GM06990 (cell line): ENCODE results near the gene FOXE1.

ENCODE experiments used
- DNase-seq: peaks from one replicate; pipeline ENCODE4 v3.0.0-alpha.2; 2011; ENCODE audit not compliant: insufficient read length; ENCODE audit errors: extremely low read depth
- H3K27me3 ChIP-seq: replicated peaks from 2 replicates; pipeline ENCODE4 v1.6.0; 2011; ENCODE audit warnings: low read length; ENCODE audit not compliant: control insufficient read depth, insufficient read depth
- H3K36me3 ChIP-seq: 2 replicates; pipeline ENCODE4 v1.5.1; 2011; ENCODE audit warnings: low read length; ENCODE audit not compliant: control insufficient read depth, insufficient read depth
- H3K4me3 ChIP-seq: replicated peaks from 2 replicates; pipeline ENCODE4 v1.5.1; 2011; ENCODE audit warnings: low read depth, mild to moderate bottlenecking, control low read depth, low read length
- CTCF ChIP-seq: IDR thresholded peaks from 2 replicates; pipeline ENCODE4 v1.5.1; 2011; ENCODE audit warnings: low read length, control low read depth, mild to moderate bottlenecking, inconsistent platforms; ENCODE audit not compliant: insufficient read depth, poor library complexity, severe bottlenecking

FOXE1 gene

GRCh38 chr9:97895695-97896332 is 42.8 kb downstream of the FOXE1 start:
- Histone ChIP-seq H3K4me3 (no peak overlapping the region), H3K27me3 (no peaks in the 10 kb centered on the region), H3K36me3 (peaks cover 4% of the 10 kb centered on the region; the same call in 1 of the 2 replicates)
- peak; percentile 11 for TF ChIP-seq CTCF
- no peak for DNase-seq

GRCh38 chr9:97900103-97900737 is 47.2 kb downstream of the FOXE1 start:
- TF ChIP-seq CTCF, result no peak

GRCh38 chr9:97900738-97901565 is 47.9 kb downstream of the FOXE1 start:
- peaks cover 4% of the 10 kb centered on the region for H3K36me3 ChIP-seq
- peak; percentile 77 for TF ChIP-seq CTCF
- H3K4me3 ChIP-seq, result no peak overlapping the region
- DNase-seq, result no peak
- H3K27me3 ChIP-seq, result no peaks in the 10 kb centered on the region

More at GRCh38 chr9:97900103-97900737, 47.2 kb downstream of the FOXE1 start:
- Histone ChIP-seq H3K4me3 (no peak overlapping the region), H3K36me3 (peaks cover 4% of the 10 kb centered on the region), H3K27me3 (no peaks in the 10 kb centered on the region)
- no peak for DNase-seq

GRCh38 chr9:97903177-97903576 is 50.2 kb downstream of the FOXE1 start:
- Histone ChIP-seq H3K27me3 (no peaks in the 10 kb centered on the region), H3K36me3 (peaks cover 4% of the 10 kb centered on the region), H3K4me3 (no peak overlapping the region)
- TF ChIP-seq CTCF, result no peak
- no peak for DNase-seq

GRCh38 chr9:97904725-97905124 is 51.7 kb downstream of the FOXE1 start:
- no peaks in the 10 kb centered on the region for H3K27me3 ChIP-seq
- TF ChIP-seq CTCF, result no peak
- DNase-seq, result no peak
- H3K4me3 ChIP-seq, result no peak overlapping the region
- peaks cover 6% of the 10 kb centered on the region for H3K36me3 ChIP-seq
